Measurements from ENCODE around the gene DCLRE1B.

The DCLRE1B gene

GRCh38 chr1:113928187-113928930, 23.2 kb downstream of the DCLRE1B start:
- DNase-seq (ENCODE audit: low read depth in 2 of 2) = no peak

GRCh38 chr1:113928941-113929749, 24.0 kb downstream of the DCLRE1B start, which contains the start of gene HIPK1:
HIPK1 (plus strand) TSS chr1:113929324.
- peak; percentile 82 to 87 for DNase-seq (ENCODE audit: low read depth in 2 of 2)

- DNase-seq (ENCODE audit: low read depth in 2 of 2) = peak; percentile 40 to 55
Observed at GRCh38 chr1:113929750-113930498, 24.8 kb downstream of the DCLRE1B start.

- DNase-seq (ENCODE audit: low read depth in 2 of 2) = peak; percentile 52 to 53
Observed at GRCh38 chr1:113930499-113931161, 25.5 kb downstream of the DCLRE1B start.

- no peak for DNase-seq (ENCODE audit: low read depth in 2 of 2)
Observed at GRCh38 chr1:113931451-113931851, 26.3 kb downstream of the DCLRE1B start.

- DNase-seq (ENCODE audit: low read depth in 2 of 2) = no peak
Observed at GRCh38 chr1:113934006-113934405, 28.9 kb downstream of the DCLRE1B start.

GRCh38 chr1:113934511-113935055, 29.5 kb downstream of the DCLRE1B start:
- no peak for DNase-seq (ENCODE audit: low read depth in 2 of 2)

- DNase-seq (ENCODE audit: low read depth in 2 of 2) = no peak
Observed at GRCh38 chr1:113935176-113935575, 30.1 kb downstream of the DCLRE1B start.

GRCh38 chr1:113935970-113936369, 30.8 kb downstream of the DCLRE1B start:
- no peak for DNase-seq (ENCODE audit: low read depth in 2 of 2)

GRCh38 chr1:113937146-113937545, 32.0 kb downstream of the DCLRE1B start:
- DNase-seq (ENCODE audit: low read depth in 2 of 2) = no peak

- DNase-seq (ENCODE audit: low read depth in 2 of 2) = no peak
Observed at GRCh38 chr1:113938192-113938591, 33.1 kb downstream of the DCLRE1B start.

- DNase-seq (ENCODE audit: low read depth in 2 of 2) = peak; percentile 36
Observed at GRCh38 chr1:113940365-113941244, 35.5 kb downstream of the DCLRE1B start.

GRCh38 chr1:113941245-113941559, 36.1 kb downstream of the DCLRE1B start:
- DNase-seq (ENCODE audit: low read depth in 2 of 2) = no peak

- no peak for DNase-seq (ENCODE audit: low read depth in 2 of 2)
Observed at GRCh38 chr1:113942527-113942926, 37.4 kb downstream of the DCLRE1B start.

- DNase-seq (ENCODE audit: low read depth in 2 of 2) = no peak
Observed at GRCh38 chr1:113943028-113943811, 38.1 kb downstream of the DCLRE1B start.

GRCh38 chr1:113945329-113945728, 40.2 kb downstream of the DCLRE1B start:
- DNase-seq (ENCODE audit: low read depth in 2 of 2) = no peak

- DNase-seq (ENCODE audit: low read depth in 2 of 2) = no peak
Observed at GRCh38 chr1:113946112-113946511, 41.0 kb downstream of the DCLRE1B start.

- no peak for DNase-seq (ENCODE audit: low read depth in 2 of 2)
Observed at GRCh38 chr1:113946678-113947387, 41.7 kb downstream of the DCLRE1B start.
